GM21529 (cell line): ENCODE measurements around the gene ABCC10.

ENCODE experiments used
- ATAC-seq: cut with Tn5 transposase; IDR thresholded peaks from one replicate; pipeline ENCODE4 v1.9.1; 2021; ENCODE audit not compliant: unreplicated experiment

ABCC10 gene

GRCh38 chr6:43468748-43469681, 41.7 kb downstream of the ABCC10 start:
- no peak for ATAC-seq

GRCh38 chr6:43469947-43470346, 42.6 kb downstream of the ABCC10 start:
- ATAC-seq = no peak

GRCh38 chr6:43471399-43471798, 44.1 kb downstream of the ABCC10 start:
- ATAC-seq = no peak

DNA sequence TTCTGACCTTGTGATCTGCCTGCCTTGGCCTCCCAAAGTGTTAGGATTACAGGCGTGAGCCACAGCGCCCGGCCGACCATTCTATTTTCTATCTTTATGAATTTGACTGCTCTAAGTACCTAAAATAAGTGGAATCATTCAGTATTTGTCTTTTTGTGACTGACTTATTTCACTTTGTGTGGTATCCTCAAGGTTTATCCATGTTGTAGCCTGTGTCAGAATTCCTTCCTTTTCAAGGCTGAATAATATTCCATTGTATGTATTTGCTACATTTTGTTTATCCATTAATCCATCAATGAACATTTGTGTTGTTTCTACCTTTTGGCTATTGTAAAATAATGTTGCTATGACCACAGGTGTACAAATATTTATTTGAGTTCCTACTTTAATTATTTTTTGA, 45.2 kb downstream of the ABCC10 start:
- ATAC-seq = no peak

- ATAC-seq = no peak
Observed at GRCh38 chr6:43475516-43475915, 48.2 kb downstream of the ABCC10 start.

DNA sequence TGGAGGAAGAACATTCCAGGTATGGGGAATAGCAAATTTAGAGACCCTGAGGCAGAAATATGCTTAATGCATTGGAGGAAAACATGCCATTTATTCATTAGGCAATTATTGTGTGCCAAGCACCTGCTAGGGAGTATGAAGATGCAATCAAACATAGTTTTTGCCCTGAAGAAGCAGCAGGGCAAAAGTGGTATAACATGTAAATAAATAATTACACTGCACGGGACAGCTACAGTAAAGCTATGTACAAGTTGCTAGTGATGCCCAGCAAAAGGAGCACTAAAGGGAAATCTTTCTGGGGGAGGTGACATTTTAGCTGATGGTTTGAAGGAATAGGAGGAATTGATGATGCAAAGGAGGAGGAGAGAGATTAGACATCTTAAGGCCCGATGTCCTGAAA, 49.4 kb downstream of the ABCC10 start:
- no peak for ATAC-seq

GRCh38 chr6:43477235-43478007, 50.1 kb downstream of the ABCC10 start, which contains the start of gene TJAP1:
TSS of gene TJAP1 (plus strand) at chr6:43477570. CDS start at chr6:43499002, 21,432 bp downstream.
- peak; percentile 99 for ATAC-seq

DNA sequence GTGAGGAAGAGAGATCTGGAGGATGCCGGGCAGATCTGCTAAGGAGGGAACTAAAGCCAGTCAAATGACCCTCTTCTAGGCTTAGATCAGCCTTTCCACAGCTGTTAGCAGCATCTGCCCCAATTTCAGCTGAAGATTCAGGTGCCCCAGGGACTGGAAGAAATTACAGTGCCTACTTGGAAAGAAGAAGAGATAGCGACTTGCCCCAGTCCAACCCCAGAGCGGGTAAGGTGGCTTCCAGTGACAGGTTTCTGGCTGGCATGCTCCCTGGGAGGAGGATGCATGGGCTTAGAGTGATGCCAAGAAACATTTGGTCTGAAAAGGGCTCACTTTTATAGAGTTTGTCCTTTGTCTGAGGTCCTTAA, 50.6 kb downstream of the ABCC10 start:
- no peak for ATAC-seq

DNA sequence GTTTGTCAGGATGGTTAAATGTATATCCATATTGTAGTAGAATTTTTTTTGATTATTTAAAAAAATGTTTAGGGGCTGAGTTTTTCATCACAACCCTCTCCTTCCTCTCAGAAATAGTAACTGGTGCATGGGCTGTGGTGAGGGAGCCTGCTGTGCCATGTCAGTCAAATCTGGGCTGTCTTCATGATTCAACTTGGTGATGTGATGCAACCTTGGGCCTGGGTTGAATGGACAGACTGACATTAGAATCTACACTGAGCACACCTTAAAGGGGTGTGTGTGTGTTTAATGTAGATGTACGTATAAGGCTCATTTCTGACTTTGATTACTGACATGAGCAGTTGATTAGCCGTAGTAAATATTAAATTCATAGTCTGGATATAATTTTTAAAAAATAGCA, 53.7 kb downstream of the ABCC10 start:
- ATAC-seq = no peak

GRCh38 chr6:43481591-43482236, 54.4 kb downstream of the ABCC10 start:
- no peak for ATAC-seq

DNA sequence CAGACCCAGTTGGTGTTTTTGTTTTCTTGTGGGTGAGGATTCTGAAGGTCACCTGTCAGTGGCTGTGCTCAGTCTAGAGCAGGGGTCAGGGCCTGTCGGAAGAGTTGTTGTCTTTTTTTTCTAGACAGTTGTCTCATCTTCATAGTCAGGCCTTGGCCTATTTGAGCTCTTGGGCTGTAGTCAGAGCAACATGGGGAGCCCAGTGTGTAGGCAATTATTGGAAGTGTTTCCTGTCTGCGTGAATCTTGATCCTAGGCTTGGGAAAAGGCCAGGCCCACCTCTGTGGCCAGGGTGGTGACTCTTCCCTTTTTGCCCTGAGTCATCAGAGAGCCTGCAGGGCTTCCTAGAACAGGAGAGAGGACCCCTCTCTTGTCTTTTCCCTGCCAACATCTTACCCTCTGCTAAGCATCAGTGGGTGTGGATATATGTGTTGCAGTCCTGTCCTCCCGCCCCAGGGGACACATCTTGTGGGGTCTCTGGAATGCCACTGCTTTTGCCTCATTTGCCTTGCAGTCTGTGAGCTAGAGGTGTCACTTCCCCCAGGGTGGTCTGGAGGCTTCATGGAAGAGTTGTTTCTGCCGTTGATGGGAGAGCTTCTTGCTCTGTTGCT, 61.4 kb downstream of the ABCC10 start:
- ATAC-seq = no peak

DNA sequence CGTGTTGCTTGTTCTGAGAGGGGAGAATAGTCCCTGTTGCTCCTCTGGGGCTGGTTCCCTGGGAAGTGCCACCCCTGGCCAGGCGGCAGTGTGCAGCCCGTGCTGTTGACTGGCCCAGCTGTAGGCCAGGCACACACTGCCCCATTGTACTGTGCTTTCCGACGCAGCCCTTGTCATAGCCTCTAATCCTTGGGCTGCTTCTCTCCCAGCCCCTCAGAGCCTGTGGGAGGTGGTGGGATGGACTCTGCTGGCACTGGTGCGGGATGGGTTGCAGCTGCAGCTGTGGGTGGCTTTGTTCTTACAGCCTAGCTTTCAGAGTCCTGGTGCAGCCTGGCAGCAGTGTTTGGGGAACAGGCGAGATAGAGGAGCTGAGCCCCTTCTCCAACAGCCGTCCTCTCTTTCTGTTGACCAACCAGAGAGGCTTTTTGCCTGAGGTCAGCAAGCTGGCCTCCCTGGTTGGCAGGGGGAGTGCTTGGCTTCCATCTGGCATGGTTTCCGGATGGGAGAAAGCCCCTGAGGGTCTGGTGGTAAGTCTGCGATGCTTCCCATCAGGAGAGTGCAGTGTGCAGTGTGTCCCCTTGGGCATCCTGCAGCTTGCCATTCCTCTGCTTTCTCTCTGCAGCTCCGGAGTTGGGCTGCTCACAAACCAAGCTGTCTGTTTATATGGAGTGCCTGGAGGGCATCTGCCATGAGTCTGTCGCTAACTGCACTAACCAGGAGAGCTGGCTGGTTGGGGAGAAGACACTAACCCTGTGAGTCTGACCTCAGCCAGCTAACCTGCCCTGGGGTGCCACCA, 62.1 kb downstream of the ABCC10 start:
- no peak for ATAC-seq

DNA sequence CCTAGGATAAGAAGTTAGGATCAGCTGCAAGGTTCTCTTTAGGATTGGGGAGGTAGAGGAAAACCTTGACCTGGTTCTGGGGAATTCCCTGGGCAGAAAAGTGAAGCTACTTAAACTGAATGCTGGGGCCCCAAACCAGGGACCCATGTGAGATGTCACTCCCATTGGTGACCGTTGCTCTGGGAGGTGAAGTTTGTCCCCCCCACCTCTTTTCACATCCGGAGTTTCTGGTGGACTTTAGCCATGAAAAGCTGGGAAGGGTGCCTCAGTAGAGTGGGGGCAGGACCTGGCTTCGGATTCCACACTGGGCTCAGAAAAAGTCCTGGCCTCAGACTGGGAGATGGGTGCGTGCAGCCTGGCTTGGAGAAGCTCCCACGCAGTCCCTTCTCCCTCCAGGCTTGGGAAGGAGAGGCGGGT, 63.2 kb downstream of the ABCC10 start:
- no peak for ATAC-seq

DNA sequence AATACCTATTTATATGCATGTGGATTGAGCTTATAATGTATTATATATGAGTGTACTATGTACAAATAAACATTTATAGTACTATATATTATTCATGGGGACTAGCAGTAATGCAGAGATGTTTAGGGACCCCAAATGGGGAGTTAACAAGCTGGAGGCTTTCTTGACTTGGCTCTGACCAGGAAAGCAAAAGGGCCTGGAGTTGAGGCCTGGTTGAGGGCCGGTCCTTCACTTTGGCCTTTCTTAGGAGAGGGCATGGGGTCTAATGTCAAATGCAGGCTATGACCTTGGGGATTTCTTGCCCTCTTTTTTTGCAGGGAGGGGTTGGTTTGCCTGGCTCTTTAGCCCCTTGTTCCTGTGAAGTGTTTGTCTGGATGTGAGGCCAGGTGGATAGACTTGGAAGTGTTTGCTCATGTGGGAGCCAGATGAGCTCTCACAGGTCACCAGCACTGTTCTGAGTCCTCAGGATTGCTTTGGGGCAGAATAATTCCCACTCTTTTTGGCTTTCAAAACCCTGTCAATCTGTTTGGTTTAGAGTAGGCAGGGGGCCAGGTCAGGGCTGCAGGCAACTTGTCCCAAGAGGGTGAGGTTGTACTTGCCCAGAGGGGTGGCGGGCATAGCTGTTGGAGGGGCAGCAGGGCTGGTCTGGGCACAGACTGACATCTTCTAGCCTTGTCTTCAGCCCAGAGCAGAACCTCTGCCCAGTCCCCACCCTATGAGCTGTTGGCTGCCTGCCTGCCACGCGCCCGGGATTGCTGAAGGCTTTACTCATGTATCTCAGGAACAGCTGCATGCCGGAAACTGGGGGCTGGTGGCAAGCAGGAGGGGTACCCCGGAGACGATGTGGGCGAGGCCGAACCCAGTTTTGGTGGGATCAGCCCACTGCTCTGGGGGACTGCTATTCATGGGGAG, 64.7 kb downstream of the ABCC10 start:
- ATAC-seq = no peak

DNA sequence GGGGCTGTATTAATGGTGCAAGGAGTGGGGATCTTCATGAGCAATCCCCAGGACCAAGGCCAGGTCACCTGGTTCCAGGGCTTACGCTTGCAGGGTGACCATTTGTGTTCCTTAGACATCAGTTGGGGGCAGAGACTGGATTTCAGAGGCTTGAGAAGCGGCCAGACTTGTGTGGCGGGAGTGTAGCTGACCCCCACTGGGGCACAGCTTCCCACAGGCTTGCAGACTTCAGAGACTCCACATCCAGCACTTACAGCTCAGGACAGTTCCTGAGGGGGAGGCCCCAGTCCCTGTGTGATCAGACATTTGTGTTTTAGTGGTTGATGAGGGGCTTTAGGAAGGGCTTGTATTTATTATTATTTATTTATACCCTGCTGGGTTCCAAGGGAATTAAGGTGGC, 65.3 kb downstream of the ABCC10 start:
- ATAC-seq = no peak

DNA sequence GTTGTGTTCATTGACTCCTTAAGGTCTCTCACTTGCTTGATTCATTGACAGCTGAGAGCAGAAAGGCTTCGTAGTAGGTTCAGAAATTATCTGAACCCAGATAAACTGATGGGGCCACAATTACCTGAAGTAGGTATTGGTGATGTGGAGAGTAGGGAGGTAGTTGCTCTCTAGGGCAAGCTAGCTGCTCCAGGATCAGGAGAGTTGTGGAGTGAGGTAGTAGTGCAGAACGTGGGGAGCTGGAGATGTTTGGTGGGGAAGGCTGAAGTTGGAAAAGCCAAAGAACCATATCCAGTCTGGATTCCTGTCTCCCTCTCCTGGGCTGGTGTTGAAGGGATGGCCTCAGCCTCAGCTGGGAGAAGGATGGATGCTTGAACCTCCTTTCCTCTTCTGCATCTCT, 65.9 kb downstream of the ABCC10 start:
- no peak for ATAC-seq

DNA sequence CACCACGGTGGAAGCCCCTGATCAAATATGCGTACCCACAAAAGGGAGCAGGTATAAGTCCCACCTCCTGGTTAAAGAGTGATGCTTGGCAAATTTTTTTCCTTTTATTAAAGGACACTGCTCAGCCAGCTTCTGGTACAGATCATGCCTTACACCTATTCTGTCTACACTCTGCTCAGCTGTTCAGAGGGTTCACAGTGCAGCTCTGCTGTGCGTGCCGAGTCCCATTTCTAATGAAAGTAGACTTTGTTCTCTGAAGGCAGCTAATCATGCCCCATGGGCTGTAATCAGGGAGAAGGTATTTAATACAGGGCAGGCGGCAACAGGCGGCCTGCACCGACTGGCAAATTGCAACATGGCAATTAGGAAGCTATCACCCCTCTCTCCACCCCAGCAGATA, 66.5 kb downstream of the ABCC10 start:
- no peak for ATAC-seq

- ATAC-seq = no peak
Observed at GRCh38 chr6:43494321-43494720, 67.0 kb downstream of the ABCC10 start.

DNA sequence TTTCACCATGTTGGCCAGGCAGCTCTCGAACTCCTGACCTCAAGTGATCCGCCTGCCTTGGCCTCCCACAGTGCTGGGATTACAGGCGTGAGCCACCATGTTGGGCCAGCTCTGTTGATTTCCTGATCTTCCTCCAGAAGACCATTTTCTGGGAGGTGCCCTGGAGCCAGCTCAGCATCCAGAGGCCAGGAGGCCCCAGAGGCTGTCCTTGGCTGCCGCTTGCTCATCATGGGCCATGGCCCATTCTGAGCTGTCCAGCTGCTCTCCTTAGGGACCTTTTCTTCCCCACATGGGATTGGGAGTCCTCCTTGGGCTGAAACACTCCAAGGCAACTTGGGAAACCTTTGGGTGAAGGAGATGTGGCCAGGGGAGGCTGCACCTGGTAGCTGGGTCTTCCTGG, 67.4 kb downstream of the ABCC10 start:
- no peak for ATAC-seq
